ENCODE results near the gene NOS1AP. TPM values are rescaled to one million over a fixed set of nuclear protein-coding genes. Genes with fewer than 3 reads are reported as not detected.

The NOS1AP gene
- total and polyA plus RNA-seq, 2 experiments from 2014 or later, result 5.8 to 6.6 TPM

- TF ChIP-seq EZH2 (IDR thresholded peaks at IDR 0.05; ENCODE audit: low read depth, unreplicated experiment) (no peak), ZNF462 (CRISPR knock-in tag; IDR thresholded peaks at IDR 0.05) (no peak)
Observed at GRCh38 chr1:162070094-162070748, 730 bp downstream of the NOS1AP start (continued).

GRCh38 chr1:162070825-162071224, 1.3 kb downstream of the NOS1AP start:
- Histone ChIP-seq H3K79me2 (replicated peaks; ENCODE audit: insufficient read depth) (peaks cover 47% of the 10 kb centered on the region), H3K4me2 (peak overlapping the region; percentile 82), H4K20me1 (replicated peaks; ENCODE audit: insufficient read depth) (peaks cover 20% of the 10 kb centered on the region), H3K27me3 (ENCODE audit: insufficient read depth) (peaks cover 8% of the 10 kb centered on the region; the same call in 1 of the 2 replicates), H3K9me2 (ENCODE audit: insufficient read depth) (peaks cover 7% of the 10 kb centered on the region), H3K27ac (ENCODE audit: low read depth) (peak overlapping the region; percentile 82; the same call in 1 of the 2 replicates), H3K36me3 (ENCODE audit: insufficient read depth) (no peaks in the 10 kb centered on the region), H3K4me1 (ENCODE audit: insufficient read depth) (peaks cover 32% of the 10 kb centered on the region), H3K4me3 (peak overlapping the region; percentile 71), H2AFZ (peak overlapping the region; percentile 92), H3F3A (replicated peaks; ENCODE audit: low read depth) (peaks cover 8% of the 10 kb centered on the region; the same call in 1 of the 2 replicates)
- Mint-ChIP-seq H3K27me3 (ENCODE audit: insufficient read depth, low read depth, poor library complexity) (peaks cover 10% of the 10 kb centered on the region), H3K27ac (peak overlapping the region; percentile 0; the same call in 1 of the 2 replicates), H3K4me3 (peak overlapping the region; percentile 76), H3K4me1 (peaks cover 52% of the 10 kb centered on the region), H3K9me3 (peaks cover 7% of the 10 kb centered on the region; the same call in 1 of the 3 replicates), H3K36me3 (ENCODE audit: low read depth) (peaks cover 26% of the 10 kb centered on the region)
- DNase-seq (ENCODE audit: low spot score), result peak; percentile 81
- peak; percentile 46 for ATAC-seq
- TF ChIP-seq ETS1 (IDR thresholded peaks at IDR 0.05) (no peak), NANOG (IDR thresholded peaks at IDR 0.05; ENCODE audit: borderline replicate concordance) (no peak), ZNF331 (CRISPR knock-in tag; IDR thresholded peaks at IDR 0.05; ENCODE audit: low read depth) (no peak), ZNF114 (CRISPR knock-in tag; IDR thresholded peaks at IDR 0.05) (no peak), STAT1 (IDR thresholded peaks at IDR 0.05; ENCODE audit: unreplicated experiment) (no peak), EZH2phosphoT487 (IDR thresholded peaks at IDR 0.05; ENCODE audit: unreplicated experiment) (no peak), ZNF462 (CRISPR knock-in tag; IDR thresholded peaks at IDR 0.05) (no peak)
